Measurements from ENCODE around the gene UNC119.

Gene UNC119

GRCh38 chr17:28498652-28499363, 53.6 kb downstream of the UNC119 start:
- no peak for DNase-seq (ENCODE audit: low spot score)

GRCh38 chr17:28497931-28498330, 54.5 kb downstream of the UNC119 start:
- no peak for DNase-seq (ENCODE audit: low spot score)

Measured in CD4-positive, alpha-beta T cell treated with Interleukin-2 at 100 ng/mL for 4 hours (primary cell).